Stimulated activated CD4-positive, alpha-beta T cell treated with anti-CD3 and anti-CD28 coated beads, Interleukin-1b, Interleukin-23, amount 100 ng/mL, for 24 hours (primary cell): ENCODE results near the gene SLC25A45.
"Not testable (repeated sequence)": the region's sequence is repeated elsewhere in the genome, so short reads cannot be mapped to it uniquely, and the experiment has no call there.

Source experiments
- DNase-seq, 4 experiments: peaks; one replicate each; pipeline ENCODE4 v3.0.0-alpha.2; 2020; ENCODE audit warnings: low read depth in 4 of 4, low spot score in 1 of 4

SLC25A45 gene

GRCh38 chr11:65363770-65364169 is 18.7 kb downstream of the SLC25A45 start:
- no peak for DNase-seq

- no peak for DNase-seq
Observed at GRCh38 chr11:65362966-65363365, 19.5 kb downstream of the SLC25A45 start.

GRCh38 chr11:65362320-65362931 is 20.0 kb downstream of the SLC25A45 start:
- no peak for DNase-seq

DNA sequence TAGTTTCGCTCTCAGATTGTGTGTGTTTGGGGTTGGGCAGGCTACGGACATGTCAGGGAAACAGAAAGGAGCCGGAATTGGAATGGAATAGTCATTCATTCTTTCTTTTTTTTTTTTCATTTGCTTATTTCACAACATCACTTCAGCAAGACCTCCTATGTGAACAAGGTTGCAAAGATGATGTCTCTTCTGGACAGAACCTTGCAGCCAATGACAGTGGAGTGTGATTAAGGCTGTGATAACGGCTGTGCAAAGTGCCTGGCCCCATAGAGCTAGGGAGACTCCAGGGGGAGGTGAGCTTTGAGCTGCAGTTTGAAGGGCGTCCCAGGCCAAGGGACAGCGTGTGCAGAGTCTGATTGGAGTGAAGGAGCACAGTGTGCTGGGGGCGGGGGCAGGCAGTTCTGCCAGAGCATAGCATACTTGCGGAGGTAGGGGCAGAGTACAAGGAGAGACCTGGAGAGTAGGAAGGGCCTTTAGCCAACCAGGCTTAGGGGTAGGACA is 24.5 kb downstream of the SLC25A45 start:
- DNase-seq, result no peak

- DNase-seq, result no peak
Observed at GRCh38 chr11:65356394-65356972, 26.0 kb downstream of the SLC25A45 start.

DNA sequence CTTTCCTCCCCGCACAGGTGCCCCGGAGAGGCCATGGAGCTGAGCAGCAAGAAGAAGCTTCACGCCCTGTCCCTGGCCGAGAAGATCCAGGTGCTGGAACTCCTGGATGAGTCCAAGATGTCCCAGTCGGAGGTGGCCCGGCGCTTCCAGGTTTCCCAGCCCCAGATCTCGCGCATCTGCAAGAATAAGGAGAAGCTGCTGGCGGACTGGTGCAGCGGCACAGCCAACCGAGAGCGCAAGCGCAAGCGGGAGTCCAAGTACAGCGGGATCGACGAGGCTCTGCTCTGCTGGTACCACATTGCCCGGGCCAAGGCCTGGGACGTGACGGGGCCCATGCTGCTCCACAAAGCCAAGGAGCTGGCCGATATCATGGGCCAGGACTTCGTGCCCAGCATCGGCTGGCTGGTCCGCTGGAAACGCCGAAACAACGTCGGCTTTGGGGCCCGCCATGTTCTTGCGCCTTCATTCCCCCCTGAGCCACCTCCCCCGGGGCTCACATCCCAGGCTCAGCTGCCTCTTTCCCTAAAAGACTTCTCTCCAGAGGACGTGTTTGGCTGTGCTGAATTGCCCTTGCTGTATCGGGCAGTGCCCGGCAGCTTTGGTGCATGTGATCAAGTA is 26.6 kb downstream of the SLC25A45 start:
- DNase-seq, result no peak

- DNase-seq, result peak in 2 of 4 experiments; percentile 23 to 30
Observed at GRCh38 chr11:65355013-65355775, 27.3 kb downstream of the SLC25A45 start.

DNA sequence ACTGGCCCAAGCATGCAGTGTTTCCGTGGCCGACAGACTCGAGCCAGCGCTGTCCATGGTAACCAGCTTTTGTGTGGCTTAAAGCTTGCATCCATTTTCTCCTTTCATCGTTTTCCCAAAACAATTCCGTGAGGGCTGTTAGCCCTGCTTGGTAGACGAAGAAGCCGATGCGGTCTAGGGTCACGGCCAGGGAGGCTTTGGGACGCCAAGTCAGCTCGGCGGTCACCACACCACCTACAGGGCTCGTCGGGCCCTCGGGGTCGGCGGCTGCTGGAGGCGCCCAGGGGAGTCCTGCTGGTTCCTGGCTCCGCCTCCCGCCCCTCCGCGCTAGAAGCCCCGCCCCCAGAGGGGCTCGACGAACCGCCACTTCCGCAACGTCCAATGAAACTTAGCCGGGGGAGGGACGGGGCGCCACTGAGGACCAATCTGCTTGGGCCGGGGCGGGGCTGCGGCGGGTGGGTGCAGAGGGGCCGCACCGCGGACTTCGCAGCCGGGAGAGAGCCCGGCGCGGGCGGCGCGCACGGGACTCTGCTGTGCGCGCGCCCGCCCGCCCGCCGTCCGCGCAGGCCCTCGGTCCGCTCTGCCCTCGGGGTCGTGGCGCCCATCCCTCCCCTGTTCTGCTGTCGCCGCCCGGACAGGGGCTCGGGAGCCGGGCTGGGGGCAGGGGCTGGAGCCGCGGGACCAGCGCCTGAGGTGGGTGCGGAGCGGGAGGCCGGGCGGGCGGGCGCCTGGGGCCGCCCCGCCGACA is 28.0 kb downstream of the SLC25A45 start, which contains the start of gene TIGD3:
Gene TIGD3, plus strand, starts transcription at position 487 of the 748 bp plus-strand sequence. CDS start 1,058 bp downstream, outside the sequence.
- peak; percentile 91 to 99 (median 94) for DNase-seq

- DNase-seq, result no peak
Observed at GRCh38 chr11:65353900-65354264, 28.6 kb downstream of the SLC25A45 start.

DNA sequence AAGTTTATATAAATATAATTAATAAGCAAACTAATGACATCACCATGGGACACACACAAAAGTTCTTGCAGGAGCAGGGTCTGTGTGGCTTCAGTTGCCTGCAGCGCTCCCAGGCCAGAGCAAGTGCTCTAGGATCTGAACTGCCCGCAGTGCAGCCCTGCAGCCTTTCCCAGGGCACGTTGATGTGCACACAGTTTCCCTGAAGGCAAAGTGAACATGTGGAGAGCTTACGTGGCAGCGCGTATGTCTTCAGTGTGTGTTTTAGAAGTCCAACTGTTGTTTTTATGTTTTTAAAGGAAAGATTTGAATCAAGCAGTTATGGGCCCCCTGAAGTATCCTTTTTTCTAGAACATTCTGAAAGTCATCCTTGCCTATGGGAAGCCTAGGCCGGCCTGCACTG is 29.1 kb downstream of the SLC25A45 start:
- DNase-seq, result no peak

- no peak for DNase-seq
Observed at GRCh38 chr11:65352783-65353182, 29.7 kb downstream of the SLC25A45 start.

GRCh38 chr11:65351511-65351910 is 30.9 kb downstream of the SLC25A45 start:
- DNase-seq, result no peak

DNA sequence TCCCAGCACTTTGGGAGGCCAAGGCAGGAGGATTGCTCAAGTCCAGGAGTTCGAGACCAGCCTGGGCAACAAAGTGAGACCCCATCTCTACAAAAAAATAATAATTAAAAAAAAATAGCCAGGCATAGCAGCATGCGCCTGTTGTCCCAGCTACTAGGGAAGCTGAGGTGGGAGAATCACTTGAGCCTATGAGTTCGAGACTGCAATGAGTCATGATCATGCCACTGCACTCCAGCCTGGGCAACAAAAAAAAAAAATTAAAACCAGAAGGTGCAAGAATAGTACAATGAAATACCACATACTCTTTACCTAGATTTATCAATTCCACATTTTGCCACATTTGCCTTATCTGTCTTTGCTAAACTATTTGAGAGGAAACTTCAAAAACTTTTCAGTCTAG is 40.6 kb downstream of the SLC25A45 start:
- no peak for DNase-seq

DNA sequence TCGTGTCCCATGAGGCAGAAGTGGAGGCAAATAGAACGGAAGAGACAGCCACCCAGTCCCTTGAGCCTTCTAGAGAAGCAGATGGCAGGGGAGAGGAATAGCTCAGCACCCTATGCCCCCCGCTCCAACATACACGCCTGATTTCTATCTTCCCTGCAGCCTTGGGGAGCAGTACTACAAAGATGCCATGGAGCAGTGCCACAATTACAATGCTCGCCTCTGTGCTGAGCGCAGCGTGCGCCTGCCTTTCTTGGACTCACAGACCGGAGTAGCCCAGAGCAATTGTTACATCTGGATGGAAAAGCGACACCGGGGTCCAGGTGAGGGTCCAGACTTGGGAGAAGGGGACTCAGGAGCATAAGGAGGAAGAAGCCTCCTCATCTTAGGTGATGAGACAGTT is 42.2 kb downstream of the SLC25A45 start:
- DNase-seq, result no peak

DNA sequence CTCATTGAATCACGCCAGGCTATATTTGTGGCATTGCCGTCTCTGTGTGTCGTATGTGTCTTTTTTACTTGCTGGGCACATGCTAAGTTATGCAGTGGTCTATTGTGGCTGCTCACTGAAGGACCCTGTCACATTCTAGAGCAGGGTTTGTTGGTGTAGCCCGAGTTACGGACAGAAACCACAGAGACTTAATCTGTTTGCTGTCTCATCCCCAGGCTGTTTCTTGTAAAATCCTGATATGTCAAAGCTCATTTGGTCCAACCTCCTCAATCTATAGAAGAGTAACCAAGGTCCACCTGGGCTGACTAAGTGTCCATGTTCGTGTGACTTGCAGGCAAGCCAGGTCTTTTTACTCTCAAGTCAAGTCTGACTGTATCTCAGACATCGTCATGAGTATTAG is 43.8 kb downstream of the SLC25A45 start:
- DNase-seq, result no peak

- DNase-seq, result no peak
Observed at GRCh38 chr11:65334696-65335295, 47.6 kb downstream of the SLC25A45 start.

GRCh38 chr11:65332591-65332990 is 49.9 kb downstream of the SLC25A45 start:
- not testable (repeated sequence) for DNase-seq

- DNase-seq, result no peak
Observed at GRCh38 chr11:65330544-65330943, 51.9 kb downstream of the SLC25A45 start.

DNA sequence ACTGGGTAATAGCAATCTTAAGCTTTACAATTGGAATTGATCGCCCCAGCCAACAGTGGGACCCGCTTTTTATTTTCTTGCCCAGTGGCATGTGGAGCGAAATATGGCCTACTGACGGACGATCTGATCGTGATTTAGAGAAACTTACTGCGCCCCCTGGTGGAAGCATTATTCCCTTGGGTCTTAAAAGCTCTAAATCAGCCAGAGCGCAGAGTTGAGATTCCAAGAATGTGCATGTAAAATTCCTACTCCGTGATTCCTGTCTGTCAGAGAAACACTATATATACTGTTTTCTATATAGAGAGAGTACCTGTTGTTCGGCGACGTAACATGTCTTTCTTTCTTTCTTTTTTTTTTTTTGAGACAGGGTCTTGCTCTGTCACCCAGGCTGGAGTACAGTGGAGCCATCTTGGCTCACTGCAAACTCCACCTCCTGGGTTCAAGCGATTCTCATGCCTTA is 52.5 kb downstream of the SLC25A45 start:
- DNase-seq, result peak; percentile 78 to 95 (median 86)

DNA sequence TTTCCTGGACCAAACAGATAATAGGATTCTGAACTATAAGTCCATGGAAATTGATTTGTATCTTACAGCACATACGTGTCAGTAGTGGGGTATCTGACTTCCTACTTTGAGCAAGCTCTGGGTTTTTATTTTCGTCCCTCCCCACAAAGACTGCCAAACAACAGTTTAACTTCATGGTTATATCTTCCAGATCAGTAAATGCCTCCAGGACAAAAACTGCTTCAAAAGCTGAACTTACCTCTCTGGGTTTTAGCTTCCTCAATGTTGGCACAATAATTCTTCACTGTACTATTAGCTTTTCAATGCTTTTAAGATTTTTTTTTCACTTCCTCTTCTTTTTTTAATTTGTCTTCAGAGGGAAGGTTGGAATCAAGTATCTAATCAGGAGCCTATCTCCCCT is 53.0 kb downstream of the SLC25A45 start:
- no peak for DNase-seq
